ENCODE measurements around the gene ZNF438.
"Not testable (repeated sequence)": the region's sequence is repeated elsewhere in the genome, so short reads cannot be mapped to it uniquely, and the experiment has no call there.

ZNF438 gene

DNA sequence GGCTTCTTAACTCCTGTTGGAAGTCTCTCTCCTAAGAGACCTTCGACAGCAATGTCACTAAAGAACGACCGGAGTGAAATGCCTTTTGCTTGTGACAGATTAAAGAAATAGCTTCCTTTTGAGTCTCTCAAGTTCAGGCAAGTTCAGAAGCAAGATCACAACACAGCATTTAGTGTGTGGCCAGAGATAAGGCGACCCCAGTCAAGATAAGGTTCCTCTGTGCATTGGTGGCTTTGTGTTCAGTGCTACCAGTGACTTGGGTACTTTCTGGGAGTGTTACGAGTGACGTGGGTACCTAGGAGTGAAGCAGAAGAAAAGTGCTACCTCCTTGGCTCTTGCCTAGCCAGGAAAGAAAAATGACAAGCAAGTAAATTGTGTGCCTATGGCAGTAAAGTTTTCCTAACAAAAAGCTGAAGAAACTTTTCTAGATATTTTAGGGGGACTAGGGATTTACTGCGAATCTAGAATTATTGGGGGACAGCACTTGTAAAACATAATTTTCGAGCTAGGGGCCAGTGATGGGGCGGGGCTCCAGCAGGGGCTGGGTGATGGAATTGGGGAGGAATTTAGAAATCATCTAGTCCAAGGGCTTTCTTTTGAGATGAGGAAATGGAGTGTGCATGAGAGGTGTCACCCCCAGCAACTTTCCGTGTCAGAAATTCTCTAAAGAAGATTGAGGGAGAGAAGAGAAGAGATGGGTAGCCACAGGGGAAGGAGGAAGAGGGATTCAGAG lies 210.2 kb downstream of the ZNF438 start:
- DNase-seq, result no peak

DNA sequence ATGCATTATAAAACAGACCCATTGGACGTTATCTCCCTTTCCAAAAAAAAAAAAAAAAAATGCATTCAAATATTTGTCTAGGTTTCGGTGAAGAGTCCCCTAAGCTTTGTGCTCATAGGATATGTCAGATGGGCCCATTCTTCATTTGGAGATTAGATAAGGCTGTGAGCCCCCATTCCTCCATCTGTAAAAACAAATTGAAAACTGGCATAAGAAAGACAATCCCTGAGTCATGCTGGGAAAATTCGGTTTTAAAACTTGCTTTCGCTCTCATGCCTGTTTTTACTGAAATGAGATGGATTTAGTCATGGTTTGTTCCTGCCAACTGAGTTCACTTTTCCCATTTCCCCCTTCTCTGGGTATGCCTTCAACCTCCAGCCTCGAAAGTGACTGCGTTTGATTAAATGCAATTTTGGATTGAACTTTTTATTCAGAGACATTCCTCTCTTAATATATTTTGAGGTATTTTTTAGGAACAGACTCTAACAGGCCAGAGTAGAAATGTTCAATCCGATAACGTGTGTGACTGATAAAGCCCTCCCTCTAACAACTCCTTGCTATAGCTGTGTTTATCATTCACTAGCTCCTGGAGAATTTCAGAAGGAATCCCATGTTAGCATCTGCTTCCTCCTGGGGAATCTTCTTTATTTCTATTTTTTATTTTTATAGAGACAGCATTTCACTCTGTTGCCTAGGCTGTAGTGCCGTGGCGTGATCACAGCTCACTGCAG lies 211.2 kb downstream of the ZNF438 start:
- DNase-seq, result no peak

DNA sequence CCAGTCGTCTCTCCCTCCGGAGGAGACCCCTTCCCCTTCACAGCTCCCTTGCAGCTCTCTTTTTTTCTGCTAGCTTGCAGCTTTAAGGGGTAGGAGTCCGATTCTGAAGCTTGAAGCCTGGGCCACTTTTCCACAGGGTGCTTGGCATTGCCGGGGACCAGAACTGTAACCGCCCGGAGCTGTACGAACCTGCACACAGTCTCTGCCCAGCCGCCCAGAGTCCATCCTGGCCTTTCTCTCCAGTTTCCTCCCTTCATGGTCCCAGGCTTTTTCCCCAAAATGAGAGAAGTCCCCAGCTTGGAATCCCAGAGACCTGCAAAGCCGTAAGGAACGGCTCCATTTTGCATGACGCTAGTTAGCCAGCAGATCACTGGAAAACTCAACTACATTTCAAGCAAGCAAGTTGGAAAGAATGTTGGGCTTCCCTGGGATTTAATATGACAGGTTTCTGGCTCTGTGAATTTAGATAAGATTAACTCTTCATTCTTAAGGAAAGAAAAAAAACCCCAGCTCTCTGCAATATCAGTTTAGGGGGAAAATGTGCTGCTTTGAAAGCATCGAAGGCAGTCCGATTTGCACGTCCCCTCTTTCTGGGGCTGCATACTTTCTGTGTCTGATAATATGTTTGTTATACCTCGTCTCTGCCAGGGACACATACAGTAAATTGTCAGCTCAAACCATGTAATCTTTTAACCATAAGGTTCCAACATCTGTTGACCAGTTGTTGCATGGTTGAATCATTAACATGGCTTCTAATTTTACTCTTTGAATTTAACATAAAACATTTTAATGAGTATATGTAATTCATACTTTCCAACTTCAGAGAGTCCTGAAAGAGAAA lies 212.1 kb downstream of the ZNF438 start:
- peak in 1 of 2 experiments; percentile 11 for DNase-seq

DNA sequence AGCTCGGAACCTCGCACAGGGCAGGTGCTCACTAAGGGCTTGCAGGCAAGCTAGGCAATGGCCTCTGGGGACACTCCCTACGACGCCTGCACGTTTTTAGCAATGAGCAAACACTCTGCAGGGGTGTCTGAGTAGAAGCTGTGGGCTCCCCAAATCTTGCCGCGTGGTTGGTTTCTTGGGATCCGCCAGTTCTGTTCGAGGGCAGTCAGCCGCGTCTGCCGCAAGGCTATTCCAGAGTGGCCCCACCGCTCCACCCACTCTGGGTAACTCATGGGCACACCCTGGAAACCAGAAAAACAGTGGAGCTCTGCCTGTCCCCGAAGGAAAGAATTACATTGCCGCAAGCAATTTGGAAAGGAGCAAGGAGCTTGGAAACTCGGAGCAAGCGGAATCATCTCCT lies 212.8 kb downstream of the ZNF438 start:
- no peak for DNase-seq

DNA sequence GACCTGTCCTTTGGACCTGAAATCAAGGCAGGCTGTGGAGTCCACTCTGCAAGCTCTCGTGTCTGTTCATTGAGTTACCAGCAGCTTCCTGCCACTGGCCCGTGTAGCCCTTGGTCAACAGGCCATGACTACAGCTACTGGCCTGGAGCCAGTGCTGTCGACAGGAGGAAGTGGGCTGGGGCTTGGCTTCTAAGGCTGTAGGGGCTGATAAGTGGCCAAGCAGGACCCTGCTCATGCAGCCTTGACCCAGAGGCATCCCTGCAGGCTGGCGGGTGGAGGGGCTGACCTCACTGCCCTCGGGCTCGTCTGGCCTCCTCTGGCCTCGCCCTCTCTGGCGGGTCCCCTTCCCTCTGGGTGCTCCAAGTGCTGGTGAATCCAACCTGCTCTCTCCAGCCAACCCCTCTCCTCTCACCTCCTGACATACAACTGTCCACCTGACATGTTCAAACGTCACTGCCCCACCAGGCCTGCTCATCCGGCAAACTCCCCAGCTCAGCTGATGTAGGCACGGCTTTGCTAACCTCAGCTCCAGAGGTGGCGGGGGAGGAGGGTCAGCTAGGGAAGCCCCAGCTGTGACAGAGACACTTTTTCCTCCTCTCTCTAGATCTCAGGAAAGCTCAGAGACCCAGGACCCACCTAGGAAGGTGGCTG lies 213.5 kb downstream of the ZNF438 start:
- no peak for DNase-seq

DNA sequence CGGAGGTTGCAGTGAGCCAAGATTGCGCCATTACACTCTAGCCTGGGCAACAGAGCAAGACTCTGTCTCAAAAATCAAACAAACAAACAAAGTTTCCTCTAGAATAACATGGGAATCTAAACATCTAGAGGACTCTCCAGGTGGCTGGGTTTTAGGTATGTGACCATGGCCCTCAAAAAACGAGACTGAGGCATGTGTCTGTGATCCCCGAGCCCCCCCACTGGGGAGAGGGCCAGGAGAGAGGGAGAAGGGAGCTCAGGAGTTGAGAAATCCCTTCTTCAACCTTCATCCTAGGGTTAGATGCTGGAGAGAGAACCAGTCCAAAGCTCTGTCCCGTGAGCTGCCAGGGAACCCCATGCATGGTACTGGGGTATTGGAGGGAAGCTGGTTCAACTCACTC lies 214.1 kb downstream of the ZNF438 start:
- no peak for DNase-seq

DNA sequence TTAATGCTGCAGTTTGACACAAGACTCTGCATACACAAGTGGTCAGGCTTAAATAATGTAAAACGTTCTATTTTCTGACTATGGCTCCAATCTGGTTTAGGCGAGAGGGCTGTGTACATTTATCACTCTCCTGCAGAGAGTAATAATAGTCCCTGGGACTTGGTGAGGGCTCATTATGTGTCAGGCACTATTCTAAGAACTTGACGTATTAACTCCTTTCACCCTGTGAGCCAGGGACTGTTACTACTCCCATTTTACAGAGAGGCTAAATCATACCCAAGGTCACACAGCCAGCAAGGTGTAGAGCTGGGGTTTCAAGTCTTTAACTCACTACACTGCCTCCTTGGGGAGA lies 214.9 kb downstream of the ZNF438 start:
- no peak for DNase-seq

DNA sequence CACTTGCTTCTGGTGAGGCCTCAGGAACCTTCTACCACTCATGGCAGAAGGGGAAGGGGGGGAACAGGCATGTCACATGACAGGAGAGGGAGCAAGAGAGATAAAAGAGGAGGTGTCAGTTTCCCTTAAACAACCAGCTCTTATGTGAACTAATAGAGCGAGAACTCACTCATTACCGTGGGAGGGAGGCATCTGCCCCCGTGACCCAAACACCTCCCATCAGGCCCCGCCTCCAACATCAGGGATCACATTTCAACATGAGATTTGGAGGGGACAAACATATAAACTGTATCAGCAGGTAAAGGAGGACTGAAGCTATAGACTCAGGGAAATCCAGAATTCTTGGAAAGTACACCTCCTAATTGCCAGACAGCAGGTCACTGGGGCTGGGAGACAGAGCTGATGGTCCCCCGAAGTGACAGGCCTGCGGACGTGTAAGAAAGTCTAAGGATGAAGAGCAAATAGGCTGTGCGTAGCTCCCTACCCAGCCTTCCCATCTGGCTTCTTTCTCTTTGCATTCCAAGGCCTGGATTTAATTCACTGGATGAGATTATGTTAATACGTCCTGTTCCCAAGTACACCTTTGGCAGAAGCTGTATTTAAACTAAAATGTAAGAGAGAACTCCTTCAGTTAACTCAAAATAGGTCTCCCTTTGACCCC lies 215.4 kb downstream of the ZNF438 start:
- peak in 1 of 2 experiments; percentile 72 for DNase-seq

DNA sequence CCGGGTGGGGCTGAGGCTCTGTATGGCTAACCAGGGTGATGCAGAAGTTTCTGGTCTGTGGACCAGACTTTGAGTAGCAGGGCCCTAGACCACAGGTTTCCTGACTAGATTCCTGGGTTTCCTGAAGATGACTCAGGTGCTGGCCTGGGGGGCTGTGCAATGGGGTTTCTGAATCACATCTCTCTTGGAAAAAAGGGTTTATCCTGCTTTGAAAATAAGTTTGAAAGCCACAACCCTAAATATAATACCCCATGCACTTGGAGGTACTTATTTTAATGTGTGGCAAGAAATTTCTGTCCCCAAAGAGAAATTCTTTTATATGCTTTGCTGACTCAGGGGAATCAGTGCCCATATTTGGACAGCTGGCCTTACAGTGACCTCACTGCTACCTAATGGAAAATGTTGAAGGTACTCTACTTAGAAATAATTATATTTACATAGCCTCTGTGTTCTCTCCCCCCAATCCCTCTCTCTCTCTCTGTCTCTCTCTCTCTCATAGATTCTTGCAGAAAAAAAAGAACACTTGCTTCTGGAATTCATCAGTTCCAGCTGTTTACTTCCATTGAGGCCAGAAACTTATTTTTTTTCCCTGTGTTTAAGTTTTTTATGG lies 217.7 kb downstream of the ZNF438 start:
- no peak for DNase-seq

DNA sequence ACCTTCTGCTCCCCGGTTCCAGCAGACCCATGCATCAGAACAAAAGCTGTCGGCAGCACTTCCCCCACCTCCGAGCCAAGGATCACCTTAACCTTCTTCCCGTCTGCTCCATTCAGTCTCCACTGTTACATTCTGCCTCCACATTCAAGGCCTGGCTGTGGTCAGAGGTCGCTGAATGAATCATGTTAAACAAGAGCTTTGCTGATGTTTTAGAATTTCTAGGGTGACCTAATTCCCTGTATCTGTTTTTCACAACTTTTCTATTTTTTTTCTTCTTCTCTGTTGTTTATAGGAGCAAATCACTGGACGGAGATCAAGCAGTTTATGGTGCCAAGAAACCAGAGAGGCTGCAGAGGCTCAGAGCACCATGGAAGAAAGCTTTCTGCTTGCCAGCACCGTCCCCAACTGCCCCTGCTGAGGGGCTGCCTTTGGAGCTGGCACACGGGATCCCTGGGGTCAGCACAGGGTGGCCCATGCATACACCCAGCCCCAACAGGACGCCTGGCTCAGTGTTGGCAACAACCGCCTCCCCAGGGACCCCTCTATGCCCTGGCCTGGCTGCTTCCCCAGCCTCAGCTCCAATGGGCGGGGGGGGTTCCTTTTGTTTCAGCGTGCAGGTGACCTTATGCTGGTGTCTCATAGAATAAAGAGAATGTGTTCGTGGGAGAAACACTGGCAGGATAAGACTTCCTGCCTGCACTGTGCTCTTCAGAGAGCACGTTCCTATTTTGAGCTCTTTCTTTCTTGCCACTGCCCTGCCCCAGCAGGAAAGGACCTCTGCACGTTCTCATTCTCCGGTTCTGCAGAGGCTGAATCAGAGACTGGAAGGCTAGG lies 219.4 kb downstream of the ZNF438 start:
- DNase-seq, result no peak

DNA sequence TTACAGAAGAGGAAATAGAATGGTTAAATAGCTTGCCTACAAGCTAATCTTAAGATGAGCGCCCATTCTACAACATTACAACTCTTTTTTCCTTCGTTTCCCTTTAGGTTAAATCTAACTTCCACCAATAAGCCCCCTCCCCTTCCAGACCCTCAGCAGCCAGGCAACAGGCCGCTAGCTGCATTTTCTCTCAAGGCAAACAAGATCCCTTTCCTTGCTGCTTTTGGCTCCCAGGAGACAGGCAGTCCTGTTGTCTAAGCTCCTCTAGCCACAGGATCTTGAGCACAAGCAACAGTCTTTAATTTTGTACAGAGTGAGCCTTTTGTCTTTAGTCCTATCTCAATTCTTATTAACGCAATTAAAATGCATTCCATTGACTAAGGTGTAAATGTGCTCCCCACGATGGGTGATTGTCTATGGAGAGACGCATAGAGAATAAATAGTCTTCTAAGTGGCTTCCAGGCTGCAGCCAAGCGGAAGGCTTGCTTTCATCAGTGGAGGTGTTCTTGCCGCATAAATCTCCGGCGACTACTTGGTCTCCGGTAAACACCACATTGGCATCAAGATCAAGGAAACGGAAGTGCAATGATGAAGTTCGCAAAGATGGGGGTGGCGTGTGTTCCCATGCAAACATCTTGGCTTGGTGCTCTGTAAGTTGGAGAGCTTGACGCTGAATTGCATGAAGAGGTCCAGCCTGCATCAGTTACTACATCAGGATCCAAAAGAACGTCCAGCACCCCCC lies 220.2 kb downstream of the ZNF438 start:
- no peak for DNase-seq

DNA sequence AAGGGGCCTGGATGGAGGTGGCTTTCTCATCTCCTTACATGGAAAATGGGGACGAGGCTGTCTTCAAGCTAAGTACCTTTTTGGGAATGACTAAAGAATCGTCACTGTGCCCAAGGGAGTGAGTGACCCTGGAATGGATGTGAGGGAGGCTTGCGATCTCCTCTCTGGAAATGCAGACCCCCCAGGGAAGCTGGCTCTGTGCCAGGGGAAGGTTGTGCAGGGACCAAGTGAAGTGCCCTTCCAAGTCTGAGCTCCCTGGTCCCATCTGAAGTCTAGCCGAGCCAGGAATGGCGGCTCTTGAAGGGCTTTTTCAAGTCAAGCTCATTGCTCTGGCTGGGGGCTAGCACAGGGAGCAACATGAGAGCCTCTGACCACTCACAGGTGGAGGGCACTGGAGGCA lies 221.2 kb downstream of the ZNF438 start:
- DNase-seq, result no peak

DNA sequence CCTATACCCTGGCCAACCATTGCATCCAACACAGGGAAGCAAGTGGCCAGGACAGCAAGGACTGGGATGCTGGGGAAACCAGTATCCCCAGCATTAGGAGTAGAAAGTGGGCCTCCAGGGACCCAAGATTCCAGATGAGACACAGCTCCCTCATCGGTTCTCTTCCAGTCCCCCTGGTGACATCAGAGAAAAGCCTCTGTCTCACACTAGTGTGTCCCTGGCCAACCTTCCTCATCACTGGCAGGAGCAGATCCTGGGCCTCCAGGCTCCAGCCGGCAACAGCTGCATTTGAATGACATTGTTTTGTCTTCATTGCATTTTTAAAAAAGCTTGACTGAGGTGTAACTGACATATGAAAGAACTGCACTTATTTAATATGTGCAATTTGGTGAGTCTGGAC lies 224.8 kb downstream of the ZNF438 start:
- DNase-seq, result no peak

DNA sequence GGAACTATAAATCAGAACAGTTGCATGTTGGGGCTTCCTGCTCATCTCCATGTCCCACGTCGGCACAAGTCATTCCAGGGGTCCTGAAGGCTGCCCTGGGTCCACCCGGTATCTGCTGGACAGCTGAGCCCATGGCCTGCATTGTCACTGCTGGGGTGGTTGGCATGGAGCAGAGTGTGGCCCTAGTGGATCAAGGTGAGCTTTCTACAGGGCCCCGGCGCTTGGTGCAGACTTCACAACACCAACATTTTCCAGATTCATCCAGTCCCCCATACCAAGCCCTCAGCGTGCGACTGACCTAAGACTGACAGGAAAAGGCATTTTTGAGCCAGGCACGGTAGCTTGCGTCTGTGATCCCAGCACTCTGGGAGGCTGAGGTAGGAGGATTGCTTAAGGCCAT lies 226.6 kb downstream of the ZNF438 start:
- no peak for DNase-seq

DNA sequence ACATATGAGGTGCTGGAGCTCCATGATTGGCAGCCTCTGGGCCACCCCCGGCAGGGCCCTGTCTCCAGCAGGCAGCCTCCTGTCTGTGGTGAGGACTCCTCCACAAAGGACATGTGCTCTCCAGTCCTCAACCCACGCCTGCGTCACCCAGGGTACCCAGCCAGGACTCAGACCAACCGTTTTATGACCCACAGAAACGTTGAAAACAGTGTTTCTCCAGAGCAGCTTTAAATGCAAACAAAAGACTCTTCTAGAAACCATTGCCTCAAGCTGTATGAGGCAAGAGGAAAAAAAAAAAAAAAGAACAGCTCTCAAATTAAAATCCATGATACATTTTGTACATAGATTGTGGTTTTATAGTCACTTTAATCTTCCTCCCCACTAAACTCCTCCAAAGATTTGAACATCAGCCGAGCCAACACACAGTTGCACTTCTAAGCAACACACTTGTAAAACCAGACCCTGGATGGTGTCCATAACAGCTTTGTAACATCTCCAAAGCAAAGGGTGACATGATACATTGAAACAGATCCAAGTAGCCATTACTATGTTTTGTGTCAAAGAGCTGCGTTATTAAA lies 227.1 kb downstream of the ZNF438 start:
- DNase-seq, result no peak

DNA sequence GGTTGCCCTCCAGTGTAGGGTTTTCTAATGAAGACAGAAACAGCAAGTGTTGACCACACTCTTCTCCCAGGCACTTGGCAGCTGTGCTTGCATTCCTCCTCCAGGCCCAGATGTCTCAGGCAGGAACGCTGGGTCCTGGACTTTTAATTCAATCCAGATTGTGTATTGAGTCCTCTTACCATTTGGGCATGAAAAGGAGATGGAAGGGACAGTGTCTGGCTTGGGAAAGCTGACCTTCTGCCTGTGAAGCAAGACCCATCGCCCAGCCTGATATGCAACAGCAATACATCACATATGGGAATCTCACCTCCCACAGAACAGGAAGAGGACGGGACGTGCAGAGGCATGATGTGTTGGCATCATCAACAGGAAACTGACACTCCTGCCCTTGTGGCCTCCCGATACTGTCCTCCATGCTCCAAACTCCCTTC lies 227.8 kb downstream of the ZNF438 start:
- no peak for DNase-seq

DNA sequence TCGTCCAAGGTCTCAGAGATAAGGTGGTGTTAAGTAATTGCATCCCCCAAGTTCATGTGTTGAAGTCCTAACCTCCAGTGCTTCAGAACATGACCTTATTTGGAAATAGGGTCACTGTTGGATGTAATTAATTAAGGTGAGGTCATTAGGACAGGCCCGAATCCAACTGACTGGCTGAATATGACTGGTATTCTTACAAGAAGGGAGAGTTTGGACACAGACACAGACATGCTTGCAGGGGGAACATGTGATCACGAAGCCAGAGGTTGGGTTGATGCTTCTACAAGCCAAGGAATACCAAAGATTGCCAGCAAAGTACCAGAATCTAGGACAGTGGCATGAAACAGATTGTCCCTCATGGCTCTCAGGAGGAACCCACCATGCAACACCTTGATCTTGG lies 228.6 kb downstream of the ZNF438 start:
- no peak for DNase-seq

DNA sequence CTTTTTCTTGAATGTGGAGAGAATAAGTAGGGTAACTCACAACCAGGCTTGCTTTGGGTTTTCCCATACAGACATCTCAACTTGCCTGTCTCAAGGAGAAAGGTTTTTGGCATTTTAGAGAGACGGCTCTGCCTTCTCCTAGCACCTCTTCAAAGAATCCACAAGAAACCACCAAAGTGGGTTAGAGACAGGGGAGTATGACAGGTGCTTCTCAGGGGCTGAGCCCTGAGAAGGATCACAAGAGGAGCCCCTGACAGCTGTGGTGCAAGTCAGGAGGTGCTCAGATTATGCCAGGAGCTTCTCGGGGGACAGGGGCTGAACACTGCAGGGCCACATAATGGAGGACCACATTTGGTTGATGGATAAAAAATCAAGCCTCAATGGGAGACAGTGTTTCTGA lies 231.3 kb downstream of the ZNF438 start:
- no peak for DNase-seq

DNA sequence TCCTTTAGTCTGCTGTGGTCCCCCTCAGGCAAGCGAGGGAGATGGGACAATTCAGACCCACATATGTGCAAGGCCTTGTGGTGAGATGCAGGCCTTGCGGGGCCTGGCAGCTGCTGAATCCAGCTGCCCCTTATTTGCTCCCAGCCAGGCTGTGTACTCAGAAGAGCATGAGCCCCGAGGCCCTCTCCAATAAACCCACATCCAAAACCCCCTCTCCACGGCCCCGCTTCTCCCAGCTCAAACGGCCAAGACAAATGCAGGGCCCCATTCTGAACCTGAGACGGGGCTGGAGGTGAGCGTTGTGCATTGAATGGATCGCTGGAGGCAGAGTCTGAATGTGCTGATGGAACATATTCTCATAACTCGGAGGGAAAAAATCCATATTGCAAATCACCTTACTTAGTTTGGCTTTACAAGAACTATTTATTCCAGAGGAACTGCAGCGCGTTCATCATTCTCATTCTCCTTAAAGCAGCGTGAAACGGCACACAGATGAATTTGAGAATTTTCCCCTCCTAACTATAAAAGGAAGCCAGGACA lies 232.9 kb downstream of the ZNF438 start:
- no peak for DNase-seq

DNA sequence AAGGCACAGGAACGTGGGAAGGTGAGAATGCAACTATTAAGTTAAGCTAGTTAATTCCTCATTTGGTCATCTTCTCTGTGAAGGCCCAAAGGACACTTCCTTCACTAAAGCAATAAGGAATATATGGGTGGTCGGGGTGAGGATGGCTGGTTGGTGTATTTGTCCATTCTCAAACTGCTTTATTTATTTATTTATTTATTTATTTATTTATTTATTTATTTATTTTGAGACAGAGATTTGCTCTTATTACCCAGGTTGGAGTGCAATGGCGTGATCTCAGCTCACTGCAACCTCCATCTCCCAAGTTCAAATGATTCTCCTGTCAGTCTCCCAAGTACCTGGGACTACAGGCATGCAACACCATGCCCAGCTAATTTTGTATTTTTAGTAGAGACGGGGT lies 236.6 kb downstream of the ZNF438 start:
- DNase-seq, result not testable (repeated sequence)

Data from NCI-H524 (cell line).